Frontal cortex (tissue), 4 donors: ENCODE data around the gene GPD2. TPM values are rescaled to one million over a fixed set of nuclear protein-coding genes. Genes with fewer than 3 reads are reported as not detected.
A peak's percentile ranks its signal among the peaks of the same experiment; 100 is the strongest.

Experiments used
- DNase-seq, 2 donors: peaks; one replicate each; pipeline ENCODE4 v3.0.0; 2012; ENCODE audit warnings: low spot score in 2 of 2
- FAIRE-seq: peaks from 2 replicates; lab custom pipeline; 2012; peaks lifted over from hg19 to GRCh38; lab: Jason Lieb, UNC
- total RNA-seq: library from RNA; depleted of rRNA; stranded (reverse); fragments of >200 nt; gene quantifications from one replicate; pipeline ENCODE4 v1.2.3, GENCODE V29; 2014
- donor health status: control.
- donor health status: control.
- donor health status: control.

Gene GPD2
- 163 TPM for total RNA-seq

DNA sequence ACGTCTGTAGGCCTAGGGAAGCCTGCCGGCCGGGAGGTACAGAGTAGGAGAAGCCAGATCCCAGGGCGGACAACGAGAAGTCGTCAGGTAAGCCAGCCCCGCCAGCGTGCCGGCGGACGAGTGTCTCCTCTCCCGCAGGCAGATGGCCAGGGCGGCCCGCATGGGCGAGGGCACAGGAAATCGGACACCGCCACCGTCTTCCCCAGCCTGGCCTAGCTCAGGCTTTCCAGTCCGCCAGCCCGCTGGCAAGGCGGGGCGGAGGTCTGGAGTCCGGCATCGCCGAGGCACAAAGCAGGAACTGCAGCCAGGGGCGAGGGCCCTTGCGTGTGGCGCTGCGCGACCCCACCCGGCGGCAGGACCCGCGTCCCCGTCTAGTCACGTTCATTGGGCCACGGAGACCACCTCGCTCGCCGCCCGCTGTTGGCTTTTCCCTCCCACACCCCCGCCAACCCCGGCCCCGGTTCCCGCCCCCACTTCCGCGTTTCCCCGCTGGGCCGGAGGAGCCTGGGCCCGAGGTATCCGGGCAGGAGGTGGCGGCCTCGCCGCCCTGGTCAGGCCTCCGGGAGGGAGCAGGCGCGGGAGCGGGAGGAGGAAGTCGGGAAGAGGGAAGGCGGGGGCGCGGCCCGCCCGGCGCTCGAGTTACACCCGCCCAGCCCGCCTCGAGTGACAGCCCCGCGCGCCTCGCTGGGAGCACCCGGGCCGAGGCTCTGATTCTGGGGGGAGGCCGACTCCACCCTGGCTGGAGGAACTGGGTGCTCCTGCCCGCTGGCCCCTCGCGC, at the start of gene GPD2:
TSS of gene GPD2 (plus strand) at position 662 of the 779 bp plus-strand sequence. CDS start 39,727 bp downstream, outside the sequence.
- DNase-seq (peak; percentile 81 to 85), FAIRE-seq (no peak)

GRCh38 chr2:156394033-156394741, 42.0 kb upstream of the GPD2 start:
- DNase-seq, result no peak

DNA sequence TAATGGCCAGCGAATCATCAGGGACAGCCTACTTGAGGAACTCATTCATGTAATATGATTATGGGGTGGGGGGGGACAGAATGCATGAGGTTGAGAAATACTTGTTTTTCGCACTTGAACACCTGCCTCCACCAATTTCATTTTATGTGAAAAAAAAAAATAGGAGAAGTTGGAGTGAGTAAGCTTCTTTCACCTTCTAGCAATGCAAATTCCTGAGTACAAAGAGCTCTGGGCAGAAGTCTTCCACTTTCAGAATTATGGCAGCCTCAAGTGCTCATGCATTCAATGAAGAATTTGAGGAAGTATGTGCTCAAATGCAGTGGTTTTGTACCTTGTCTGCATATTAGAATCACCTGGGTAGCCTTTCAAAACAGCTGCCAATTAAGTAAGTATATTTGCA, 40.1 kb upstream of the GPD2 start:
- no peak for FAIRE-seq
- no peak for DNase-seq

More at GRCh38 chr2:156394033-156394741, 42.0 kb upstream of the GPD2 start:
- FAIRE-seq, result no peak

- no peak for FAIRE-seq
- no peak for DNase-seq
Observed at GRCh38 chr2:156397229-156397628, 39.0 kb upstream of the GPD2 start.

DNA sequence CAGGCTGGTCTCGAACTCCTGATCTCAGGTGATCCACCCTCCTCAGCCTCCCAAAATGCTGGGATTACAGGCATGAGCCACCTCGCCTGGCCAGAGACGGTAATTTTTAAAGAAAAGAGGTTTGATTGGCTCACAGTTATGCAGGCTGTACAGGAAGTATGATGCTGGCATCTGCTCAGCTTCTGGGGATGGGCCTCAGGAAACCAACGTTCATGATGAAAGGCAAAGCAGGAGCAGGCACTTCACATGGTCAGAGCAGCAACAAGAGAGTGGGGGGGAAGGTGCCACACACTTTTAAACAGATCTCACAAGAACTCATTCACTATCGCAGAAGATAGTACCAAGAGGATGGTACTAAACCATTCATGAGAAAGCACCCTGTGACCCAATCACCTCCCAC, 38.0 kb upstream of the GPD2 start:
- FAIRE-seq, result no peak

GRCh38 chr2:156399224-156399949, 36.8 kb upstream of the GPD2 start:
- no peak for FAIRE-seq
- peak in 1 of 2 donors; percentile 10 for DNase-seq

More for the DNA sequence above, 38.0 kb upstream of the GPD2 start:
- DNase-seq, result no peak

- FAIRE-seq, result no peak
- DNase-seq, result peak; percentile 70 to 74
Observed at GRCh38 chr2:156399950-156400705, 36.1 kb upstream of the GPD2 start.

- FAIRE-seq (peak; percentile 94), DNase-seq (peak; percentile 52 to 68)
Observed at GRCh38 chr2:156400706-156401678, 35.2 kb upstream of the GPD2 start.

DNA sequence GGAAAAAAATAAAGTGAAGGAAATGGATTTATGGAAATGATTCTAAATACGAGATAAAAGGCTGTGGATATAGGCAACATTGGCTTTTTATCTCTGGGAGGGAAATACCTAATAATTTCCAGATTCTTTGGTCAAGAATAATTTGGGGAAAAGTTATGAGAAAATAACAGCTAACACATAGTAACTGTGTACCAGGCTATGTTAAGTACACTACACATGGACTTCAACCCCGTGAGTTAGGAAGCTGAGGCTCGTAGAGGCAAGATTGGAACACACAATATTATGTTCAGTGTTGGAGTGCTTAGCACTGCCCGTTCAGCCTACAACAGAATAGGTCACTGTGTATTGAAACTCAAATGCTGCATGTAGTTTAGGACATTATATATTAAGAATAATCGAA, 34.3 kb upstream of the GPD2 start:
- DNase-seq, result no peak

GRCh38 chr2:156405586-156405985, 30.6 kb upstream of the GPD2 start:
- no peak for DNase-seq
- FAIRE-seq, result no peak

More for the DNA sequence above, 34.3 kb upstream of the GPD2 start:
- FAIRE-seq, result no peak

DNA sequence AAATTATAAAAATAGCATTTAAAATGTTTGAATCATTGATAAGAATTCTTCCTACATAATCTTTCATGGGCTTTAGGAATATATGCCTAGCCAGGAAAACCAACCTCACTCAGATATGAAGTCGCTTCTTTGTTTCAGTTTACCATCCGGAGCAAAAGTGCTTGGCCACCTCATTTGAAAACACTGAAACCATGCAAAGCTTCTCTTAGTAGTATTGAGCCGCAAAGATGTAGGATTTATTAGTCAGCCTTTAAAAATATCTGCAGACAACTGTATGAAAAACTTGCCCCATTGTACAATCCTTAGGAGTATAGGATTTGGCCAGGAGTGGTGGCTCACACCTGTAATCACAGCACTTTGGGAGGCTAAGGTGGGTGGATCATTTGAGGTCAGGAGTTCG, 24.3 kb upstream of the GPD2 start:
- FAIRE-seq, result no peak
- DNase-seq, result no peak

DNA sequence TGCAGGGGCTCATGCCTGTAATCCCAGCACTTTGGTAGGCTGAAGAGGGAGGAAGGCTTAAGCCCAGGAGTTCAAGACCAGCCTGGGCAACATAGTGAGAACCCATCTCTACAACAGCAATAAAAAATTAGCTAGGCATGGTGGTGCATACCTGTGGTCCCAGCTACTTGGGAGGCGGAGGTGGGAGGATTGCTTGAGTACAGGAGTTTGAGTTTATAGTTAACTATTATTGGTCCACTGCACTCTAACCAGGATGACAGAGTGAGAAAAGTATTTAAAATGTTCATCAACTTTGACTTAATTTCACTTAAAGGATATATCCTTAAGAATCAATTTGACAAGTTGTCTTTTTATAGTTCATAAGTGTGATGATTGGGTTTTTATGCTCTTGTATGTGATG, 14.3 kb upstream of the GPD2 start:
- DNase-seq, result no peak
- FAIRE-seq, result no peak

DNA sequence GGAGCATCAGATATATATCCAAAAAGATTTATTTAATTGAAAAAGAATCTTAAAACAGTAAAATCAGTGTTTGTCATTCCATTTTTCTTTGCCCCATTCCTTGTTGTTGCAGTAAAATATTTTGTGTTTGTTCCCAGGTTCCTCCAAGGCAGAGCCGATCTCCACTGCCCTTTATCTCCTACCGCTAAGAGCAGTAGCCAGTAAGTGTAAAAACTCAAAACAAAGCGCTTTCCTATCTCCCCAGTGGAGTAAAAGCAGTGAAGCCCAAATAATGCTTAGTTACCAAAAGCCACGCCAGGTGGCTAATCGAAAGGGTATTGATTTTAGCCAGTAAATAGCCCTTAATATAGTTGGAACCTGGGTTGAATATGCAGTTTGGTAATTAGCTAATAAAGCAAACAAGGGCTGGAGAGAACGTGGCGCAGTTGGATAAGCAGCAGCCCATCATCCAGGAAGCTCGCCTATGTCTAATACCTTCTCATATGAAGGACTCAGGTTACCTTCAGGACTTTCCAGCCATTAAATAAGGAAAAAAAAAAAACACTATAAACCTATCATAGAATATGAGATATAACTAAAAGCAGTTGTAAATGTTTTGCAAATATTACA, 12.4 kb upstream of the GPD2 start:
- DNase-seq, result no peak
- FAIRE-seq, result no peak

DNA sequence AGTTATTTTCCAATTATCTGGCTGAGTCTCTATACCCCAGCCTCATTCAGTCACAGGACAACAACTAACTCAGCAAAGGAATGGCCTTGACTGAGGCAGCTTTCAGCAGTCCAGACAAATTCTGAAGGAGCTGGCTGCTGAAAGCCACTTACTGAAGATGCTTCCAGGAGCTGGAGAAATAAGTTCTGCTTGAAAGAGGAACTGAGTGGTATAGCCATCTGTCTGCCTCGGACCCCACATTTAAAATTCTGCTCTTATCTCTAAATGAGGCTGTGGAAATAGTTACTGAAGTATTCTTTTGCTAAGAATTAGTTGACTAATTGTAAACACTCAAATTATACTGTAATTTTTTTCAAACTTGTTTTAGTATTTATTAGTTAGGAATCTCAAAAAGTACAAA, 9.1 kb upstream of the GPD2 start:
- DNase-seq (no peak), FAIRE-seq (no peak)

DNA sequence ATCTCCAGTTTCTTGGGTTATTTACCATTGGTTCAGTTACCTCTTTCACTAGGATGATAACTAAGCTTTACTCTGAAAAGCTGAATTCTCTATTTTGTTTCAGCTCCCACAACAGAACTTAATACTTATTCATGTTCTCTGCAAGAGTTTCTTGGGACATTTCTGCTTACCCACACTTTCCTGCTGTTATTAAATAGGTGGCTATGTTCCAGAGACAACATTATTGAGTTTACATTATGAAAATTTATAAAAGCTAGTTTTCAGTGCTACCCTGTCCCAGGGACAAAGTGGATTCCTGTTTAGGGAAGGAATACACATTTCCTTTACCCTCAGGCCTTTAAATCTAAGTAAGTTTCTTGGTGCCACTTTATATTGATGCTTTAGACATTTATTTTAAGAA, 7.0 kb upstream of the GPD2 start:
- no peak for DNase-seq
- FAIRE-seq, result no peak

DNA sequence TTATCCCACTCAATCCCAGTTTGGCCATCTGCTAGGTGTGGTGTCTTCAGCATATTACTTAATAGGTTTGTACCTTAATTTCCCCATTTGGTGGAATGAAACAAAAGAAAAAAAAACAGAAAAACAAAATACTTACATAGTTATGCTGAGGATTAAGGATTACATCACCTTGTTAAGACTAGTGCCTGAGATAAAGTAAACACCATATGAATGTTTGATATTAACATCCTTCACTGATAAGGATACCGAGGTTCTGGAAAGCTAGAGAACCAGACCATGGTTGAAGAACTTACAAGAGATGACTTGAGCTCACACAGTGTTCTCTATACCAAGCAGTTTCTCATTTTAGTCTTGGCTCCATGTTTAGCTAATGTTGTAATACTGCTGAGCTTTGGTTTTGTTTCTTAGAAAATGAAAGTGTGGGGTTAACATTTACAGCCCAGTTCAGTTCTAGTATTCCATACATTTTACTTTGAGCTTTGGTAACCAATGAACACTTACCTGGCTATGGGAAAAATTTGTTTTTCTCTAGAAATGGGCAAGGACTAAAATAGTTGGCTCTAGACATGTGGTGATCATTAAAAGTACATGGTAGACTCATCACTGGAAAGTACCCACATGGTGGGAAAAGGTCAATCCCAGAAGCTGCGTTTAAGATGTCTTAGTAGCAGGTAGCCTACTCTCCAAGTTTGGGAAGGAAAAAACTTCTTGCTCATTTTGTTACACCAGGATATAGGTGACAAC, 5.8 kb upstream of the GPD2 start:
- no peak for FAIRE-seq

DNA sequence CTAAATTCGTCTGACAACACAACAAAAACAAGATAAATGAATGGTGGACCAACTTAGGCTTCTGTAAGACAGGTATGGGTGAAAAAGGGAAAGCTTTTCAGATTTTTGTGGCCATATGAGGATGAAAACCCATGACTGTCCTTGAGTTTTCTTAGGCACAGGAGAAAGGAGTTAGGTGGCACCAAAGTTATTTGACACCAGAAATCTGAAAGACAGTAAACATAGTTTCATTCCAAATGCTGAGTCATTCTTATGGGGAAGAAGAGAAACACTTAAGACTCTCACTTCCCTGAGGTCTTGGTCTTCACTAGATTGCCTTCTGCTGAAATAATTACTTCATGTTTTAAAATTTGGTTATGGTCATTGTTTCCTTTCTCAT, 5.2 kb upstream of the GPD2 start:
- no peak for DNase-seq
- no peak for FAIRE-seq

More for the DNA sequence above, 5.8 kb upstream of the GPD2 start:
- no peak for DNase-seq
